AG08396 (cell line): ENCODE results near the gene ONECUT3.

Experiments used
- DNase-seq: peaks from one replicate; pipeline ENCODE4 v3.0.0; 2012; ENCODE audit warnings: low spot score, mixed read lengths

ONECUT3 gene

DNA sequence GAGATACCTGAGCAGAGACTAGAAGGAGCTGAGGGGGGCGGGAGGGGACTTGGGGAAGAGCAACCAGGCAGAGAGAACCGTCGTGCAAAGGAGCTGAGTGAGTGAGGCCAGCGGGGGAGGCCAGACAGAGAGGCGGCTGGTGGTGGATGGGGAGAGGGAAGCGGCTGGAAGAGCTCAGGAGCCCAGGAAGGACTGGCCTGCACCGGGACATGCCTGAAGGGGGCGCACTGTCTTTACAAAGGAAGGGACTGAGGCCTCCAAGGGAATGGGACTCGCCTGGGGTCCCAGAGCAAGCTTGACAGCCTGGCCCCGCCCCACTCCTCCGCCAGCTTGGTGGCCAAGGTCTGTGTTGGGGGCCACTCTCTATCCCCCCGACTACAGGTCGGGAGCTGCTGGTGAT is 14.9 kb downstream of the ONECUT3 start:
- DNase-seq, result no peak

GRCh38 chr19:1768918-1769644 is 15.8 kb downstream of the ONECUT3 start:
- no peak for DNase-seq

- no peak for DNase-seq
These were observed 16.3 kb downstream of the ONECUT3 start for GRCh38 chr19:1769645-1769985.

GRCh38 chr19:1770866-1771576 is 17.7 kb downstream of the ONECUT3 start:
- DNase-seq, result no peak

GRCh38 chr19:1773184-1773583 is 19.9 kb downstream of the ONECUT3 start:
- DNase-seq, result no peak

DNA sequence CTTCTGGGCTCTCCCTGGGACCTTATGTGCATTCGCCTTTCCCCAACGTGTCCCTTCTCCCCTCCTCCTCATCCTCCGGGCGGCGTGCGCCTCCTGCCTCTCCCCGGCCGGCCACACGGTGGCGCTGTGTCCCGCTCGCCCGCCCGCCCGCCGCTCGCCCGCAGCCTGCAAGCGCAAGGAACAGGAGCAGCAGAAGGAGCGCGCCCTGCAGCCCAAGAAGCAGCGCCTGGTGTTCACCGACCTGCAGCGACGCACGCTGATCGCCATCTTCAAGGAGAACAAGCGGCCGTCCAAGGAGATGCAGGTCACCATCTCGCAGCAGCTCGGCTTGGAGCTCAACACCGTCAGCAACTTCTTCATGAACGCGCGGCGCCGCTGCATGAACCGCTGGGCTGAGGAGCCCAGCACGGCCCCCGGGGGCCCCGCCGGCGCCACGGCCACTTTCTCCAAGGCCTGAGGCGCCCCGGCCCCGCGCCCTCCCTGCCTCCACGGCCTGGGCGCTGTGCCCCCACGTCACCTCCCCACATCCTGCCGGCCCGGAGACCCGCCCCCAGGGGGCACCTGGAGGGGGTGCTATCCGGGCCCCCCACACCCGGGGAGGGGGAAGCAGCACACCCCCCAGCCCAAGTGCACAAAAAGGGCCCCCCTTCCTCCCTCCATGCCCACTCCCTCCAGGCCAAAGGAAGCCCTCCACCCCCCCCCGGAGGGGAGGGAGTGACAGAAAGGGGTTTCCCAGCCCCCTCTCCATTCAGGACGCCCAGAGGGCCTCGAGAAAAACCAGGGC is 21.9 kb downstream of the ONECUT3 start:
- DNase-seq, result no peak

- no peak for DNase-seq
These were observed 22.8 kb downstream of the ONECUT3 start for GRCh38 chr19:1775951-1776605.

- no peak for DNase-seq
These were observed 23.4 kb downstream of the ONECUT3 start for GRCh38 chr19:1776606-1777147.

DNA sequence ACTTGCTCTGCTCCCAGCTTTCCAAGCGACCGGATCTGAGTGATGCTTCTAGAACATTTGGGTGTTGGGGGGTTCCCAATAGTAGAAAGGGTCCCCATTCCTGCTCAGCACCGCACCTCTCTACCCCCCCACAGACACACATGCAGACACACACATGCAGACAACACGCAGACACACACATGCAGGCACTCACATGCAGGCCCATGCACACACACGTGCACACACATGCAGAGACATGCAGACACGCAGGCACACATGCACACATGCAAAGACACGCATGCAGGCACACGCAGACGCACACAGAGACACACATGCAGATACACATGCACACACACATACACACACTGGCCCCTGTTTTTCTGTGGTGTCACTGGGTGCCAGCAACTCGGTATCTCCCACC is 23.8 kb downstream of the ONECUT3 start:
- DNase-seq, result no peak

GRCh38 chr19:1779574-1779973 is 26.3 kb downstream of the ONECUT3 start:
- no peak for DNase-seq

GRCh38 chr19:1780272-1780958 is 27.1 kb downstream of the ONECUT3 start:
- DNase-seq, result no peak

- no peak for DNase-seq
These were observed 29.2 kb downstream of the ONECUT3 start for GRCh38 chr19:1782521-1782920.

- no peak for DNase-seq
These were observed 30.0 kb downstream of the ONECUT3 start for GRCh38 chr19:1783354-1783753.

GRCh38 chr19:1783874-1784273 is 30.6 kb downstream of the ONECUT3 start:
- DNase-seq, result no peak

GRCh38 chr19:1785310-1785709 is 32.0 kb downstream of the ONECUT3 start:
- no peak for DNase-seq

GRCh38 chr19:1786668-1787067 is 33.4 kb downstream of the ONECUT3 start:
- DNase-seq, result no peak

GRCh38 chr19:1787116-1787515 is 33.8 kb downstream of the ONECUT3 start:
- DNase-seq, result no peak

DNA sequence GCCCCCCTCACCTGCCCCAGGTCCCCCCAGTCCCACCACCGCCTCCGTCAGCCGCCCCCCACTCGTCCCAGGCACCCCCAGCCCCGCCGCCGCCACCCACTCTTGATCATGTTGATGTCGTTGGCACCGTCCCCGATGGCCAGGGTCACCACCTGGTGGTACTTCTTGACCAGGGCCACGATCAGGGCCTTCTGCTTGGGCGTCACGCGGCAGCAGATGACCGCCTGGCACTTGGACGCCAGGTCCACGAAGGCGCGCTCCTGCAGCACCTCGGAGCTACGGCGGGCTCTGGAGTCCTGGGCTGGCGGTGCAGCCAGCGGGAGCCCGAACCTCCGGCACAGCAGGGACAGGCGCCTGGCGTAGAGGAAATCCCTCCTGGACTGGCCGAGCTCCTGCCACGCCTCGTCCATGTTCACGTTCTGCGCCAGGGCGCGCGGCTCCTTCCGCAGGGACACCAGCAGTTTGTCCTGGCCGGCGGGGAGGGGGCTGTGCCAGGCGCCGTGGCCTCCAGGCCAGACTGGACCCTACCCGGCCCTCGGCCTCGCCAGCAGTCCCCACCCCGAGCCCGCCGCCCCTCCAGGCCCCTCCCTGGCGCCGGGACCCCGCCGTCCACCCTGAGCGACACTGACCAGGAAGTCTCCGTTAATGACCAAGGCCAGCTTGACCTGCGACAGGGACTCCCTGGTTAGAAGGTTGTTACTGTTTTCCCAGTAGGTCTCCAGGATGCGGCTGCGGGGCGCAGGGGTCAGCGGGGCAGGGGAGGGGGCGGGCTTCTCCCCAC is 36.1 kb downstream of the ONECUT3 start:
- DNase-seq, result no peak

DNA sequence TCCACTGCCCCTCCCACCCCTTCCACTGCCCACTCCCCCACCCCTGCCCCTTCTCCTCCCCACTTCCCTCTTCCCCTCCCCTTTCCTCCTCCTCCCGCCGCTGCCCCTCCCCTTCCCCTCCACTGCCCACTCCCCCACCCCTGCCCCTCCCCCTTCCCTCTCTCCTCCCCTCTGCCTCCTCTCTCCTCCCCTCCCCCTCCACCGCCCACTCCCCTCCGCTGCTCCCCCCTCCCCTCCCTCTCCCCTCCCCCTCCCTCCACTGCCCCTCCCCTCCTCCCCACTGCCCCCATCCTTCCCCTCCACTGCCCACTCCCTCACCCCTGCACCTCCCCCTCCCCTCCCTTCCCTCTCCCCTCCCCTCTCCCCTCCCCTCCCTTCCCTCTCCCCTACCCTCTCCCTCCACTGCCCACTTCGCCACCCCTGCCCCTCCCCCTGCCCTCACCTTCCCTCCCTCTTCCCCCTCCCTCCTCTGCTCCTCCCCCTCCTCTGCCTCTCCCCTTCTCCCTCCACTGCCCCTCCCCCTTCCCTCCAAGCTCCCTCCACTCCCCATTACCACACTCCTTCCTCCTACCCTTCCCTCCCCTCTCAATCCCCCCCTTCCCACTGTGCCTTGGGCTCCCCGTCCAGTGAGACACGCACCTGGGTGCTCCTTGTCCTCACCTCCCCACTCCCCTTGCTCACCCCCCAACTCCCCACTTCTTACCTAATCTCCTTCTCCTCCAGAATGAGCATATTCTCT is 36.9 kb downstream of the ONECUT3 start:
- no peak for DNase-seq

DNA sequence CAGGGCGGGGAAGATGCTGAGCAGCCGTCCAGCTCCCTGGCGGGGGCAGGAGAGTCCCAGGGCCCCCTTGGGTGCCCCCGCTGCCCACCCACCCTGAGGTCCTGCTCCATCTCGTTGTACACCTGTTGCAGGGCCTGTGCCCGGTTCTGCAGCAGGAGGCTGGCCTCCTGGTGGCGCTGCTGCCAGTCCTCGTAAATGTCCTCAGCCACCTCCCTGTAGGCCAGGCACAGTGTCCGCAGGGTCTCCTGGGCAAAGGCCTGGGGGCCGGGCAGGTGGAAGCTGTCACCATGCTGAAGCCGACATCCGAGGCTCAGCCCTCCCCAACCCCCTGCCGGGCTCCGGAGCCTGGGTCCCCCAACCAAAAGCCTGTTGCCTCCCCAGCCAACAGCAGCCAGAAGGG is 38.6 kb downstream of the ONECUT3 start:
- DNase-seq, result no peak
